ENCODE data around the gene ZNF732.

Gene ZNF732

DNA sequence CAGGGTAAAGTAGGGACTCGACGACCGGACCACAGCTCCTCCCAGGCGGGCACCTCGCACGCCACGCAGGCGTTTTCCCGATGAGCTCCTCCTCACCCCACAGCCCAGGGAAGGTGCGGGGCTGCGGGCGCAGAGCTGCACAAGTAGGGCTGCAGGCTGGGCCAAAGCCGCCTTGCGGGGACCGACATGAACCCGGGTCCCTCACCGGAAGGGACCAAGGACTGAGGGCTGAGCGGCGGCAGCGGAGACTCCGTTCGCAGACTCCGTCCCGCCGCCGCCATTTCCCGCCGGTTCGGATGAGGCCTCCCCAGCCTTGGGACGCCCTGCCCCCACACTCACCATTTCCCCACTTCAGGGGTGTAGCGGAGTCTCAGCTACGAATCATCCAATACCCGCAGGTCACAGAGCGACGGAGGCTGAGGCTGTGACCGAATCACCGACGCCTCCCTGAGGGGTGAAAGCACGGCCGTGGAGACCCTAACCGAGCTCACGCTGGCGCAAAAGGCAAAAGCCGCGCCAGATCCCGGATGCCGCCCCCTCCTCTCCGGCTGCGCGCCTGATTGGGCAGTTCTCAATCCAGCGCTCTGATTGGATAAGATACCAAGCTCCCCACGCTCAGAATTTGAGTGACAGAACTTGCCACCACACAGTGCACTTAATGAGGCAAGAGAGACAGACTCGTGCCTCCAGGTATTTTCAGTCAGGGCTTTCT lies at the start of gene ZNF732:
Gene ZNF732, minus strand, starts transcription at position 506 of the 712 bp plus-strand sequence. Its CDS starts 164 bp downstream, at position 342.
- no peak within 1 kb of the TSS for H3K4me3 ChIP-seq (ENCODE audit: low read depth in 1 of 2, low read length in 1 of 2)
- no peaks in the 10 kb centered on the region for H3K4me1 ChIP-seq (ENCODE audit: control insufficient read depth in 1 of 2, insufficient read depth in 1 of 2, low read depth in 1 of 2, low read length in 1 of 2)
- TF ChIP-seq, protein P1, sequence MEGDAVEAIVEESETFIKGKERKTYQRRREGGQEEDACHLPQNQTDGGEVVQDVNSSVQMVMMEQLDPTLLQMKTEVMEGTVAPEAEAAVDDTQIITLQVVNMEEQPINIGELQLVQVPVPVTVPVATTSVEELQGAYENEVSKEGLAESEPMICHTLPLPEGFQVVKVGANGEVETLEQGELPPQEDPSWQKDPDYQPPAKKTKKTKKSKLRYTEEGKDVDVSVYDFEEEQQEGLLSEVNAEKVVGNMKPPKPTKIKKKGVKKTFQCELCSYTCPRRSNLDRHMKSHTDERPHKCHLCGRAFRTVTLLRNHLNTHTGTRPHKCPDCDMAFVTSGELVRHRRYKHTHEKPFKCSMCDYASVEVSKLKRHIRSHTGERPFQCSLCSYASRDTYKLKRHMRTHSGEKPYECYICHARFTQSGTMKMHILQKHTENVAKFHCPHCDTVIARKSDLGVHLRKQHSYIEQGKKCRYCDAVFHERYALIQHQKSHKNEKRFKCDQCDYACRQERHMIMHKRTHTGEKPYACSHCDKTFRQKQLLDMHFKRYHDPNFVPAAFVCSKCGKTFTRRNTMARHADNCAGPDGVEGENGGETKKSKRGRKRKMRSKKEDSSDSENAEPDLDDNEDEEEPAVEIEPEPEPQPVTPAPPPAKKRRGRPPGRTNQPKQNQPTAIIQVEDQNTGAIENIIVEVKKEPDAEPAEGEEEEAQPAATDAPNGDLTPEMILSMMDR (IDR thresholded peaks at IDR 0.05) = no peak
- no peaks in the 10 kb centered on the region for H3K36me3 ChIP-seq
- peaks cover 43% of the 10 kb centered on the region for H3K27me3 ChIP-seq
- H3K9me3 ChIP-seq = peaks cover 10% of the 10 kb centered on the region
- no peak within 1 kb of the TSS for H3K27ac ChIP-seq

DNA sequence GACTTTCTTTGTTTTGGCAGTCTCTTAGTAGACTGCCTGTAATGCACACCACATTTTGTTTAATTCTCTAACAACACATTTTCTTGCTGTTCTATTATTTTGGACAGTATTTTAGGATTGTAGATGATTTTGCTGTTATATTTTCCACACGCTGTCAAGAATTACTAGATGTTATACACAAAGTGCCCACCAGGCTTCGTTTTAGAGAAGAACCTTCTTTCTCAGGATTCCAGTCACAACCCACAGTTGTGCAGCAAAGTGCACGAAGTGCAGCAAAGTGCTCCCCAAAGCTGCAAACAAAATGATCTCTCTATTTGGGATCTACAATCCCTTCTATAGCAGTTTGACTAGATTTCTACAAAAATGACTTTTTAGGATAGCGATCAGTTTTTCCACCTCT lies 34.7 kb upstream of the ZNF732 start:
- no peak overlapping the region for H3K4me3 ChIP-seq (ENCODE audit: low read depth in 1 of 2, low read length in 1 of 2)
- TF ChIP-seq, protein P1 (IDR thresholded peaks at IDR 0.05) = no peak
- H3K36me3 ChIP-seq = peaks cover 8% of the 10 kb centered on the region
- no peak overlapping the region for H3K27ac ChIP-seq
- H3K9me3 ChIP-seq = peaks cover 6% of the 10 kb centered on the region
- H3K27me3 ChIP-seq = peaks cover 19% of the 10 kb centered on the region
- H3K4me1 ChIP-seq (ENCODE audit: control insufficient read depth in 1 of 2, insufficient read depth in 1 of 2, low read depth in 1 of 2, low read length in 1 of 2) = peaks cover 18 to 24% of the 10 kb centered on the region in 2 experiments

DNA sequence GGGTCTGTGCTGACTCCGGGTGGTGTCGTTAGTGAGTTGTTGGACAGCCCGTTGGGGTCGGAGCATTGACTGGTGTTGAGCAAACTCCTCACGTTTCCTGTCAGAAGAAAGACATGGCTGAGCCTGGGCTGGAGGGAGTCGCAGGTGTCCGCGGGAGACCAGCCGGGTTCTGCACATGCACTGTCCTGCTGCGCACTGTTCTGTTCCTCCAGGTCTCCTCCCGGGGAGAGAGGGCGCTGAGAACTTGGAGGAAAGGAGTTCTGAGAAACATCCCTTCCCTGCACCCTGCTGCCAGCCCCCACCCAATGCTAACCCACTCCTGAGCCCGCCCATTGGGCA lies 33.5 kb upstream of the ZNF732 start:
- Histone ChIP-seq H3K9me3 (peaks cover 4% of the 10 kb centered on the region), H3K36me3 (no peaks in the 10 kb centered on the region), H3K27ac (no peak overlapping the region), H3K27me3 (peaks cover 20% of the 10 kb centered on the region), H3K4me1 (ENCODE audit: control insufficient read depth in 1 of 2, insufficient read depth in 1 of 2, low read depth in 1 of 2, low read length in 1 of 2) (peaks cover 18 to 24% of the 10 kb centered on the region in 2 experiments), H3K4me3 (ENCODE audit: low read depth in 1 of 2, low read length in 1 of 2) (peak overlapping the region; percentile 88 to 90)
- TF ChIP-seq, protein P1 (IDR thresholded peaks at IDR 0.05) = no peak

DNA sequence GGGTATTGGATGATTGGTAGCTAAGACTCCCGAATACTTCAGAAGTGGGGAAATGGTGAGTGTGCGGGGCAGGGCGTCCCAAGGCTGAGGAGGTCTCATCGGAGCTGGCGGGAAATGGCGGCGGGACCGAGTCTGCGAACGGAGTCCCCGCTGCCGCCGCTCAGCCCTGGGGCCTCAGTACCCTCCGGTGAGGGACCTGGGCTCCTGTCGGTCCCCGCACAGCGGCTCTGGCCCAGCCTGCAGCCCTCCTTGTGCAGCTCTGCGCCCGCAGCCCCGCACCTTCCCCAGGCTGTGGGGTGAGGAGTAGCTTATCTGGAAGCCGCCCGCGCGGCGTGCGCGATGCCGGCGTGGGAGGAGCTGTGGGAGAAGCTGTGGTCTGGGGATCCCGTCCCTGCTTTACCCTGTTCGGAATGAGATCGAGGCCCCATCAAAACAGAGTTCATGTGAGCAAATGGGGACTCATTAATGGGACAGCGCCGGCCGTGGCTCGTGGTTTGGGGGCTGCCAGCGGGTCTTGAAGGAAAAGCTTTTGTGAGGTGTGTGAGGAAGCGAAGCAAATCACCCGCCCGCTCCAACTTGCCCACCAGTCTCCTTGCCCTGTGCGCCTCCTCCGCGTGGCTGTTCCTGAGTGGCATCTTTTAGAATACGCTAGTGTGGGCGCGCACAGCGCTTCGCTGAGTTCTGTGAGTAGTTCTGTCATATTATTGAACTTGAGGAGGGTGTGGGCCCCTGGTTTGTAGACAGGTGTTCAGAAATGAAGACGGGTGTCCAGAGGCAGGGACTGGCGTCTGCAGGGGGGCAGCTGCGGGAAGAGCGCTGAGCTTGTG lies 32.9 kb upstream of the ZNF732 start:
- Histone ChIP-seq H3K9me3 (peaks cover 2% of the 10 kb centered on the region), H3K27me3 (peaks cover 20% of the 10 kb centered on the region)

DNA sequence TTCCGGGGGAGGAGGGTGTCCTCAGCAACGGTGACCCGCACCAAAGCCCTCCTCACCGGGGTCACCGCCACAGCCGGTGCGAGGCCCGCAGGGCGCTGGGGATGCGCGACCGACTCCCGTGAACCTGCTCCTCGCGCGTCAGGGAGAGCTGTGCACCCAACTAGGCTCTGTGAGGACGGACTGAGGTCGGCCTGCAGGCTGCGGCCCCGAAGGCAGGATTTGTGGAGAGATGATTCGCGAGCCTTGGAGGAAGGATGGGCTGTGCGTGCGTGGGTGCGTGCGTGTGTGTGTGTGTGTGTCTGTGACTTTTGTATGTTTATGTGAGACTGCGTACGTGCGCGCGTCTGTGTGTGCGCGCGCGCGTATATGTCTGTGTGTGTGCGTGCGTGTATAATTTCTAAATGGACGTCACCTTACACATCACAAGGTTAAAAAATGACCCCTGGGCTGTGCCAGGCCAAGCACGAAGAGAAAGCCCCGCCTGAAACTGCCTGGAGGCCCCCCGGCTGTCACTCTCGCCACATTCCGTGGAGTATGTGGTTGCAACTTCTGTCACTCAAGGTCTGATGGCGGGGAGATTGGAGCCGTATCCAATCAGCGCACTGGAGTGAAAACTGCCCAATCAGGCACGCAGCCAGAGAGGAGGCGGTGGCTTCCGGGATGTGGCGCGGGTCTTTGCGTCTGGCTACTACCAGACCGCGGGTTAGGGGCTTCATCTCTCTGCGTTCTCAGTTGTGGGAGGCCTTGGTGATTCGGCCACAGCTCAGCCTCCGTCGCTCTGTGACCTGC lies 32.1 kb upstream of the ZNF732 start, which contains the start of gene ZNF141:
Gene ZNF141, plus strand, starts transcription at position 672 of the 789 bp plus-strand sequence. CDS start 170 bp downstream, outside the sequence.
- H3K27me3 ChIP-seq = peaks cover 20% of the 10 kb centered on the region
- no peaks in the 10 kb centered on the region for H3K9me3 ChIP-seq
- H3K4me3 ChIP-seq (ENCODE audit: low read depth in 1 of 2, low read length in 1 of 2) = peak within 1 kb of the TSS; percentile 88 to 90
- peaks cover 18 to 24% of the 10 kb centered on the region in 2 experiments for H3K4me1 ChIP-seq (ENCODE audit: control insufficient read depth in 1 of 2, insufficient read depth in 1 of 2, low read depth in 1 of 2, low read length in 1 of 2)
- peak within 1 kb of the TSS; percentile 83 for H3K27ac ChIP-seq
- H3K36me3 ChIP-seq = no peaks in the 10 kb centered on the region
- TF ChIP-seq, protein P1 (IDR thresholded peaks at IDR 0.05) = no peak

More for the DNA sequence above, 32.9 kb upstream of the ZNF732 start:
- peaks cover 18 to 24% of the 10 kb centered on the region in 2 experiments for H3K4me1 ChIP-seq (ENCODE audit: control insufficient read depth in 1 of 2, insufficient read depth in 1 of 2, low read depth in 1 of 2, low read length in 1 of 2)
- peak overlapping the region; percentile 83 for H3K27ac ChIP-seq
- TF ChIP-seq, protein P1 (IDR thresholded peaks at IDR 0.05) = no peak
- peak overlapping the region; percentile 88 to 90 for H3K4me3 ChIP-seq (ENCODE audit: low read depth in 1 of 2, low read length in 1 of 2)
- no peaks in the 10 kb centered on the region for H3K36me3 ChIP-seq

All from neutrophil (primary cell).